Stimulated activated CD4-positive, alpha-beta T cell treated with anti-CD3 and anti-CD28 coated beads, Interleukin-1b, Interleukin-23, amount 100 ng/mL, for 24 hours (primary cell): ENCODE measurements around the gene ZNF521.

Source experiments
- DNase-seq, 4 experiments: peaks; one replicate each; pipeline ENCODE4 v3.0.0-alpha.2; 2020; ENCODE audit warnings: low read depth in 4 of 4, low spot score in 1 of 4

Gene ZNF521

DNA sequence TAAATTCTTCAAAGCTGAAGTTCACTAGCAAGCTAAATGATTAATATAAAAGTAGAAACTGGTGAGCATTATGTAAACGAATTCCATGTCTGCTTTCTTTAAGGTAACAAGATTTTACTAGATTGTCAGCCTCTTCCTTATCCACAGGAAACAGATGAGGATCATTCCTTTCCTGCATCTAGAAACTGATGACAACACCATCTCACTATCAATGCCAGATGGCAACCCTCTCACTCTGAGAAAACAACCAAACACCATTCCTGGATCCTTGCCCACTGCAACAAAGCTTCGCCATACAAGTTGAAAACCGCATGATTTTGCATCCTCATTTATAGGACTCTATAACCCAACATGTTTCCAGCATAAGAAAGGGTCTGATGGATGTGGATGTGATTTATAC lies 122.9 kb downstream of the ZNF521 start:
- no peak for DNase-seq

DNA sequence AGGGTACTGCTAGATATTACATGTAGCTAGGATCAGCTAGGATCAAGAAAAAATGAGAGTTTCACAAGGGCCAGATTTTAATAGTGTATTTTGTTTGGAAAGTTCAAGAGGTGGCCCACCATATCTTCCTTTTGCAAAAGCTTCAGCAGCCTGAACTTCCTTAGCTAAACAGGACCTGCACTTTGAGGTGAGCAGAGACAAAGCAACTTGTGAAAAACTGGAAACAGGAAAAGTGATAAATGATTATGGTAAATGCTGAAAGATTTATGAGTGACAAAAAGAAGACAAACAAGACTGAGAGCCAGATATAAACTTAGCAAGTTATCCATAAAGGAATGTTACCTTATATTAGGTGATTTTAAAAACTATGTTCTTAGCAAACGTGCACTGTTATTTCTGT lies 123.6 kb downstream of the ZNF521 start:
- no peak for DNase-seq

DNA sequence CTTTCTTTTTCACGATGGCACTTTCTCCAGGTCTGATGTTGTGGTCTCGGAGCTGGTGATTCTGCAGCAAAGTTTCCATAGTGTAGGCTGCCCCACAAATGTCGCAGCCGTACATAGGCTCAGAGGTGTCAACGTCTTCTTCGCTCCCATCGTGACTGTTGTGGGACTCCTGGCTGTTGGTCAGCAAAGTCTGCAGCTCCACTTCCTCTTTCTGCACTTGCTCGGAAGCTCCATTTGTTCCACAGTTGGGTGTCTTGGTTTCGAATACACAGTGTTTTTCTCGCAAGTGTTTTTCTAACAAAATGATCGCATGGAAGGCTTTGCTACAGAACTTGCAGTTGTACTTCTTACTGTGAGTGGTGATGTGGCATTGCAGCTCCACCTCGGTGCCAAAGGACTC lies 126.8 kb downstream of the ZNF521 start:
- no peak for DNase-seq

DNA sequence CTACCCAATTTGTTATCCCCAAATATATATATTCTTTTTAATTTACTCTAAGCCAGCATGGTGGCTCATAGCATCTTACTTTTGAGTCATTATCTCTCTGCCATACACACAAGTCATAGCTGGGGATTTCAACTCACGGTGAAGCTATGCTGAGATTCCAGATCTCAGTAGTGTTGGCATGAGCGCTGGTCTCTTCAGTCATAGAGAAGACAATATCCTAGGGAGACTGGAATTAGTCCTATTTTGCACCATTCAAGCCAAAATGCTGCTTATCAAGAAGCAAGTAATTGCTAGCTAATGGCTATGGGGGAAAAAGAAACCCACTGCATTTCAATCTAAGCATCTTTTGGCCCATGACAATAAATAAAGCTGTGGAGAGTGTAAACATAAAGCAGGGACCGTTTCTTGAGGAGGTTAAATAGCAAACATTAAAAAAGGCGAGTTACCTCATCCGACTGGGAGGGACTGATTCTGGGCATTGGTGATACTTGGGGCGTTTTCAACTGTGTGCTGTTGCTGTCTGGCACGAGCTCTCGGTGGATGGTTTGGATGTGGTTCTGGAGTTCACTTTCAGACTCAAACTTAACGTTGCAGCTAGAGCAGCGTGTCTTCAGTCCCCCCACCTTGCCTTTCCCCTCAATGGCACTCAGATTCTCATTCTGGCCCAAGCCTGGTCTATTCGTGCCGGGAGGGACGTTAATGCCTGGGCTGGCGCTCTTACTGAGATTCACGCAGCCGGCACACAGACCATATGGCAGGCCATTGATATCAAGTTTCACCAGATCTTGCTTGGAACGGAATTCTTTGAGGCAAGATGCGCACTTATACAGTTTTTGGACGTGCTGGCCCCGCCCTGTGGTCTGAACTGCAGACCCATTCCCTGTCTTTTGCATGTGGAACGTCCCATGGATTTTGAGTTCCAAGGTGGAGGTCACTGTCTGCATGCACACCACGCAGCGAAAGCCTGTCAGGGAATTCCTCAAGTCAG lies 127.8 kb downstream of the ZNF521 start:
- DNase-seq = no peak

DNA sequence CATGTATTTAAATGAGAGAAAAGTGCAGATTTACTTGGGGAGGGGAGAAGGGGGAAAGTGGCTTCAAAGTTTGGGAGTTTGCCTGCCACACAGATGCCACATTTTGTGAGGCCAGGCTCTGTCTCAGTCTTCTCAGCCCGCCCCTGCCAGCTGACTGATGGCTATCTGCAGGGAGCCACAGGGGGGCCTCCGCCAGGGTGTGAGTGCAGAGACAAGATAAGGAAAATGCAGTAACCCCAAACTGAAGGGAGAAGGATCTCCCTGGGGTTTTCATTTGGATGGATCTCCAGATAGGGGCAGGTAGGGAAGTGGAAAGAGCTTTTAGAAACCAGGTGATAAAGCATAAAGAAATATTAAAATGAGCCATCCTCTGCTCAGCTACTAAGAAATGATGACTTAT lies 128.8 kb downstream of the ZNF521 start:
- DNase-seq = no peak

DNA sequence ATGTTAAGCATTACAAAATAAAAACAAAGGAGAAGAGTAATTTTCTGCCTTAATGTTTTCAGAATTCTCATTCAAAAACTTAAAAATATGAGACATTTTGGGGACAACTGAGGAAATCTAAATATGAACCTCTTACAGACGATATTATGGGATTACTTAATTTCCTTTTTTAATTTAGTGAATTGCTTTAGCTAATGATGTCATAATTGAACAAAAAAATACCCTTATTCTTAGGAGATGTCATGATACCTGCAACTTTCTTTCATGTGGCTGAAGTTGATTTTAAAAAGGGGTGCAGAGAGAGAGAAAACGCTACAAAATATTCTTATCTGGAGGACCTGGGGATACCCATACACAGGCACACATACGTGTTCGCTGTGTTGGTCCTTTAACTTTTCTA lies 129.3 kb downstream of the ZNF521 start:
- DNase-seq = no peak

DNA sequence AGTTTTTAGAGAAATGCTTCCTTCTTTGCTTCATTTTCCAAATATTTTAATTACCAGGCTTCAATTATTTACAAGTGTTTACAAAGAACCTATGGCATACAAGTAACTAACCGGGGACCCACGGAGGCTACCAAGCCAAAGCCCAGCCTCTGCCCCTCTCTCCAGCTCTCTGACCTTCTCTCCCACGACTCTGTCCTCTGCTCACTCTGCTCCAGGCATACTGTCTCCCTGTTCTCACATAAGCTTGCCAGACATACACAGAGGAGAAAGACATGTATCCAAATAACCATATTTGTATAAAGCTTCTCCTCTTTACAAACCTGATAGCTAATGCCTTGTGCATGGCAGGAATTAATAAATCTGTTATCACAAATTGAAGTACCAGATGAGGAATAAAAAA lies 141.3 kb downstream of the ZNF521 start:
- no peak for DNase-seq

DNA sequence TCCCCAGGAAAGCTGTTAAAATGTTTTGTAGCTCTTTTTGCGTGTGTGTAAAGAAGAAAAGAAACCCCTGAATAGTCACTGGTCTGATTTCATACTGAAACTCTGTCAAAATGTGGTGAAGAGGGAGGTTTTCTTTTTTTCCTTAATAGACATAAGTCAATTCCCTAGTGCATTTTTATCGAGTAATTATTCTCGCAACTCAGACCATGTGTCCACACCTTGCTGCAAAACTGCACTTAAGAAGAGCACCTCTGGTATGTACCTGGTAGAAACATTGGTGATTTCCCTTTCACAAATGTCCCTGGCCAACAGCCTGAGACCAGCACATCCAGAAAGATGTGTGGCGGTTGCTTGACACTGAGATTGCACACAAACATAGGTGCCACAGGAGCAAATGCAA lies 159.9 kb downstream of the ZNF521 start:
- no peak for DNase-seq

DNA sequence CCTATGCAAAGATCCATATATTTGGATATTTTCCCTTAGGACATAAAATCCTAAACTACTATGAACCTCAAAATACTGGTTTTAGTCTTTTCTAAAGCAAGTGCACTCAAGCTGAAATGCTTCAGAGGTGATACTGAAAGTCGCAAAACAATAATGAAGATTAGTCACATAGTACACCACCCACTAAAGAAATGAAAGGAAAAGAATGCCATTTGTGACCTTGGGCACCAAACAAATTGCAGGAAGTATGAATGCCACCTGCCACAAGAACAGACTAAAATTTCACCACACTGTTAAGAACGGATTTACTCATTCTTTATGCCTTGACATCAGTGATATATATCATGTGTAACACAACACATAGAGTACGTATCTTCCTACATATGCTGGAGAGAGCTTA lies 161.5 kb downstream of the ZNF521 start:
- no peak for DNase-seq

DNA sequence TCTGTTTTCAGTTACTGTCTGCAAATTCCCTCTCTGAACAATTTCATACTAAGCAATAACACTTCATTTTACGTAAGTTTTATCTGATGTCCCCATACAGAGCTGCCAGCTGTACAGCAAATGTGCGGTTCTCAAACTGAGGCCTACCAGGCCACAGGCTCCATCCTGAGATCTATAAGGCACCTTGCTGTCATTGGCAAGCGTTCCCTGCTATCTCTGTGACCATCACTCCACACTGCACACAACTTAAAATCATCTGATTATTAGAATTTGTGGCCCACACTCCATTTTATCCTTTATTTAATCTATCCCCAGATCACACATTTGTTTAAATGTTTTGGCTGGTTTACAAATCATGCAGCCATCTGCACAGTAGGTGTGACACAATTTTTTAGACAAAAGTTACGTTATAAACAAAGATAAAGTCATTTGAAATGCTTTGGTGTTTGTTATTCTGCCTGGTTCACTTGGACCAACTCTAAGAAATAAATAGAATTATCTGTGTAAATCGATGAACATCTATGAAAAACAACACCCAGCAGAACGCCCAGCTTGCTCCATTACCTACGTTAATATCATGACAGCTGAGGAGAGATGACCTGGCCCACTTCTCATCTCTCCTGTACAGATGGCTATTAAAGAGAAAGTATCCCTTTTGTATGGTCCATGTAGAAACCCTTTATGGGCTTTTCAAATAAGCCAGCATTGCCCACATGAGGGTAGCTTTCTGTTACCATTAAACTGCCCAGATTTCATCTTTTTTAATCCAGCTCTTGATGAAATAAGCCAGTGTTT lies 162.4 kb downstream of the ZNF521 start:
- DNase-seq = no peak

DNA sequence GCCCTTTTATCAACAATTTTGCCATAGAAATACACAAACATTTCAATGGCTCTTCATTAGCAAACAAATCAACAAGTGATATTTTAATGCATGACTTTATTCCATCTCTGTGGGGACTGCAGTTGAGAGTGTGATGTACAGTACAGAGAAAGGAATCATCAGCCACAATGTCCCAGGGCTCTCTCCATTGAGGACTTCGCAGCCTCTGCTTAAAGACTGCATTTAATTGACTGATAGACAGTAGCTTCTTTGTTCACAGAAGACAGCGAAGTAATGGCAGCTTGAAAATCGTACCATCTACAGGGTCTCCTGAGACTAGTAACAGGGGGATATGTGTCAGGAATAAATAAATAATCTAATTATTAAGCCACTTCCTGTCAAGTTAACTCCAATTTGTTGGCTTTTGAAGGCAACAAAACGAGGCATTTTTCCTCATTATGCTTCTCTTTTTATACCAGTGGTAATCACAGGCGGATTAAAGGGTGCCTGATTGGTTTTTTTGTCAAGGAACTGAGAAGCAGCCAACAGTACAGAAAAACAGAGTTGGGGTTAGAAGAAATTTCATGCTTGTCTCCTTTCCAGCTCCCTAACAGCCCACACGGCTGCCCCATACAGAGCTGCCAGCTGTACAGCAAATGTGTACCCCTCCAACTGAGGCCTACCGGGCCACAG lies 164.3 kb downstream of the ZNF521 start:
- no peak for DNase-seq

DNA sequence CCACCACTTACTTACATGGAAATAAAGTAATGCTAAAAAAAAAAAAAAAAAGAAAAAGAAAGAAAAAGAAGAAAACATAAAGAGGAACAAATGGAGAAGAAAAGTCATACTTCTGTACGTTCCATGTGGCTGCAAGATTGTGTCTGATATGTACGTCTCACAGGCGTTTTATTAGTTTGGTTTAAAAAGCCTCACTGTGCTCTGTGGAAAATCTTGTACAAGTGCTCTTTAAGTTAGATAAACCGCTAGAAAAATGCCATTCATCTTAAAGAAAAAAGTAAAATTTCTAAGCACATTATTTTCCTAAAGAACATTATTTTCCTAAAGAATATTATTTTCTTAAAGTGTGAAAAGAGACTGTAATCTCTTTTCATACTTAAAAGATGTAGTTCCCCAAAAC lies 165.1 kb downstream of the ZNF521 start:
- no peak for DNase-seq

DNA sequence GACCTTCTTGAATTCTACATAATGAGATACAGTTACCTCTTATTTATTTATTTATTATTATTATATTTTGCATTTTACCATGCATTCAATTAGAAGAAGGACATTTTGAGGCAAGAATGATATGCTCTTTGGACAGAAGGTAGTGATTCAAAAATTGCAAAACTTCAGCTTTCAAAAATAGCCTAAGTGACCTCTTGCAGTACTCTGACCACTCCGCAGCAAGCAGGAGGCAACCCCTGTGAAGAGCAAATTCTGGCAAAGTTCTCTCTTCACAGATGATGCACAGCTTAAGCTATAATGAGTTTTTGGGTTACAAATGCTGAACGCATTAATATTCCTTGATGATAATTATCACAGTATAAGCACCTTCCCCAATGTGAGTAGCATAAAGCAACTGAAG lies 170.0 kb downstream of the ZNF521 start:
- DNase-seq = no peak

DNA sequence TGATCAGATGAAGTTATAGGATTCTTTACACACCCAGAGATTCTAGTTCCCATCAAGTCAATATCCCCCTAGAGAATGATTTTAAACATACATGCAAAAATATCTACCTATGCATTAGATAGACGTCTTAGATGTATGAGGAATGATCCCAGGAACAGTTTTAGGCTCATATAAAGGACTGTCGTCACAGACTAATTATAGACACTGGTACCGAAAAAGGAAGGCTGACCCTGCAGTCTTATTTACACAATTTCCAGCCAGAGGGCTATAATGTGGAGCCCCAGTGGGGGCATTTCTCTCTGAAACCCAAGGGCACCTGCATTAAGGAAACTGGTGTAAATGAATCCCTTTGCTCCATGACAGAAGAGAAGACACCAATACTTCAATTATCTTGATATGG lies 170.4 kb downstream of the ZNF521 start:
- no peak for DNase-seq

DNA sequence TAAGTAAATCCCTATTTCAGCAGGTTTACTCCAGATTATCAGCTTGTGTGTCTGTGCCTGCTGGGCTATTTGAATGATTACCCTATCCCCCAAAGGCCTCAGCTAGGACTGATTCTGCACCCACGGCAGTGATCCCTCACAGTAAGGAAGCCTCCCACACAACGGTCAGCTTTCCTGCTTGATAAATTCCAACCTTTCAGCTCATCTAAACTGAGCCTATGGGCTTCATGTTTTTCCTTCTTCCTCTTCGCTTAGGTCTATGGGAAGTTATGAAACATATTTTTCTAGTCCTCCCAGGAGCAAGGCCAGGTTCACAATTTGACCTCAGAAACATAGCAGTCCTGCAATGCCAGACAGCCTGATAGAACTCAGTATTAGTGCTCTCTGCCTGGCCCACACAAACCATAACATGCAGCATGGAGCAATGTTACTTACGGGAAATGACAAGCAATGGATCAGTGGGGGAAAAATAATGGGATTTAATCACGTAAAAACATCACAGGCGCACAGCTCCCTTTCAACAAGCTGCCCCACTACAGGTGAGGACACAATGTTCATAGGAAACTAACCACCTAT lies 170.9 kb downstream of the ZNF521 start:
- DNase-seq = no peak

DNA sequence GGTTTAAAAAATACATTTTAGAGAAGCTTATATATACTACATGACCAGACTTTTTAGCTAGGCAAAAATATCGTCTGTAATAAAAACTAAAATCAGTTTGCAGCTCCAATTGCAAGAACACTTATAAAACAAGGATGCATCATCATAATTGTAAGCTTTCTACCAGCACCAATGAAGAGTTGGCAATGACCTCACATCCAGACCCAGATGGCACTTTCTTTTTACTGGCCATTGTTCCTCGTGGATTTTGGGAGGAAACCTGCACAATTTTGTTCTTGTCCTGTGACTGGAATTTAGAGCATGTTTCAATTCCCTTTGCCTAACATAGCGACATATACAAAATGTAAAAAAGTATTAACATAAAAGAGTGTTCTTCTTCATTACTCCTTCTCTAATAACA lies 174.3 kb downstream of the ZNF521 start:
- DNase-seq = no peak

DNA sequence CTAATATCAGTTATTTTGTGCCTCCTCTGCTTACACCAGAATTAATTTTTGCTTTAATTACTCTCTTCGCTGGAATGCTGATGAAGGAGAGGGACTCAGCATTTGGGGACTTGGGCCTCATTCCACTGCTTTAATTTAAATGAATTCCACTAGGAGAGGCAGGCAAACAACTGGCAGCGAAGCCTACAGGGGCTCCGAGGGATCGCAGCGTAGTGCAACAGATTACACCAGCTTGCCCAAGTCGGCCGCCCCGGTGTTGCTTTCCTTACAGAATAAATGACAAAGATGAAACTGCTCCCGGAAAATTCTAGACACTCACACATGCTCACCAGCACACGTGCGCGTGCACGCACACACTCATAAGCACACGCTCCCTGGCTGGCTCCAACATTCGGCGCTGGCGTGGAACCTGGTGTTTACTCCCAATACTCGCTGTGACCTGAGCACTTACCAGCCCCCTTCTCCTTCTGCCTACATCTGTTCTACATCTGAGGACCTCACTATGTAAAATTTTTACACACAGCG lies 175.4 kb downstream of the ZNF521 start:
- DNase-seq = no peak

DNA sequence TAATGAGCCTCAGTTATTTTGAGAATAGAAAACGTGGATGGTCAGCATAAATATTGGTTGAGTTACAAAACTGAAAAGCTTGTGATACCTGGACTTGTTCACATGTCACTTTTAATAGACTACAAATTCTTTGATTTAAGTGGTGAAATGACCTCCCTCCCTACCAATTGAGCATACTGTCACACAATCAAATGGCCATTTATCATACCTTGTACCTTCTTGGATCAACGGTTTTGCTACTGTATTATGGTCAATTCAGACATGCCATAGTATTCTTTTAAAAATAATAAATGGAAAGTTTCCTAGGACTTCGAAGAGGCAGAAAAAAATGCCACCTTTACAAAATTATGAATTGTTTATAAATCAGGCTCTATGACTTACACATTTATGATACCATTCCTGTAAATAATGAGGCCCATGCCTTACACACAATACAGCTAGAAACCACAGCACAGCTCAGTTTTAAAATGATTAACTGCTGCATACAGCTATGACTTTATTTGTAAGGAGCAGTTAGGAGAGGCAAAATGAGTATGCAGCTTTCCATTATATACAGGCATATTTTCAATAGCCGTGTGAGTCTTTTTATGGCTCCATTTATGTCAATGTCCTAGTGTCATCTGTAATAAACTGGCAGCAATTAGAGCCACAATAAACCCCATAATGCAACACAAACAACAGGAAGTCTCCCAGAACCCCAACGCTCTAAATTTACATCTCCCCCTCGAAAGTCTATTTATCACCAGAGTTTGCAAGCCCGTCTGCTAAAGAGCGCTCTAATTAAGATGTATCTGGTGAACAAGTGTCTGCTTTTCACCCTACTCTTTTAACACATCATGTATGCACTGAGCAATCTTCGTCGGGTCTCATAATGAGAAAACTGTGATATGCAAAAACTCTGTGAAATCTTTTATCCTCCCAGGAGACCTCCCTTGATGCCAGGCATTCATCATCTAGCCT lies 176.1 kb downstream of the ZNF521 start:
- no peak for DNase-seq

DNA sequence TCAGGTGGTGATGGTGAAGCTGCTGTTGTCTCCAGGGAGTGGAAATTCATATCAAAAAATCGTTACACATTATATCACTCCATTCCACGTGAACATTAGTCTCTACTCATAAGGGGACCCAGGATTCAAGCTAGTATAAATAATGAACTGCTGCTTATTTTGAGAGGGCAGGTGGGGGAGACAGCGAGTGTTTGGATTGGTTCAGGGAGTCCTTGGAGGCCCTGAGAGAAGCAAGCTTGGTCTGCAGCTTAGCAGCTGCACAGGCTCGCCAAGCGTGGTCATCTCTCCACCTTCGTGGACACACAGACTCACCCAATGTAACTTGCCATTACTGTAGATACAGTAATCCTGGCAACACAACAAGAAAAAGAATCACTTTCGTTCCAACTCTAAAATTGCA lies 177.6 kb downstream of the ZNF521 start:
- DNase-seq = no peak

DNA sequence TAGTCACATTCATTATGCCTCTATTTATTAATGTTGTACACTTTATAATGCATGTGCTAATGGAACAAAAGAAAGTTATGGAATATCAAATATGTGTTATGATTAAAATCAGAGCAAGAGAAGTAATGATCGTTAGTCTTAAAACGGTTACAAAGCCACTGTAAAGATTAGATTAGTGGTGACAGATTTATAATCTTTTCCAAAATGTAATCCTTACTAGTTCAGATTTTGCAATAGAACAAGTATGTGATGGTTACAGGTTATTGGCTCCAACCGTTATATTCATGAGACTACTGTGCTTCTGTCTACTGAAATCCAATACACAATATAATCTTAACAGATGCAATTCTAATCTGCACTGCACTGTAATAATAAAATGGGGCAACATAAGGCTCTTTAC lies 180.6 kb downstream of the ZNF521 start:
- DNase-seq = no peak
